Measurements from ENCODE around the gene EYA2.
"Not testable (repeated sequence)": the region's sequence is repeated elsewhere in the genome, so short reads cannot be mapped to it uniquely, and the experiment has no call there.

The EYA2 gene

DNA sequence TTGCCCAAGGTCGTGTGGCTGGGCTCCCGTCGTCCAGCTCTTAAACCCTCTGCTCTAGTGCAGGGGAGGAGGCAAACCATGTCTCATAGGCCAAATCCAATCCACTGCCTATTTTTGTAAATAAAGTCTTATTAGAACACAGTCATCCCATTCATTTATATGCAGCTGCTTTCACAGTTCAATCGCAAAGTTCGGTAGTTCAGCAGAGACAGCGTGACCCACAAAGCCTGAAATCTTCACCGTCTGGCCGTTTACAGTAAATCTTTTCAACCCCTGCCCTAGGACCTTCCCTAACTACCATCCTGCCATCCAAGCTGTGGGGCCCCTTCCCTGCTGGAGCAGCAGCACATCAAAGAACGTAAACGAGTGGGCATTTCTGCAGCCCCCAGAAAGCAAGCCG lies 65.9 kb downstream of the EYA2 start:
- H3K9me3 ChIP-seq, result no peaks in the 10 kb centered on the region
- in situ Hi-C loops (cut with MboI; ENCODE audit: low sequenced_read_pairs), result no loop called here
- no peak for DNase-seq (ENCODE audit: low spot score in 2 of 2)
- no peaks in the 10 kb centered on the region for H3K4me1 ChIP-seq
- no peaks in the 10 kb centered on the region for H3K36me3 ChIP-seq (replicated peaks)
- H3K27me3 ChIP-seq (ENCODE audit: low read depth), result no peaks in the 10 kb centered on the region
- no peak overlapping the region for H3K4me3 ChIP-seq

DNA sequence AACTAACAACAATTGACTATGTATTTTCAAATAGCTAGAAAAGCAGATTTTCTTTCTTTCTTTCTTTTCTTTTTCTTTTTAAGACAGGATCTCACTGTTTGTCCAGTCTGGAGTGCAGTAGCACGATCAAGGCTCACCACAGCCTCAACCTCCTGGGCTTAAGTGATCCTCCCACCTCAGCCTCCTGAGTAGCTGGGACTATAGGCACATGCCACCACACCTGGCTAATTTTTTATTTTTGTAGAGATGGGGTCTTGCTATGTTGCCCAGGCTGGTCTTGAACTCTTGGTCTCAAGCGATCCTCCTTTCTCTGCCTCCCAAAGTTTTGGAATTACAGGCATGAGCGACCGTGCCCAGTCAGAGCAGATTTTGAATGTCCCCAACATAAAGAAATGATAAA lies 67.3 kb downstream of the EYA2 start:
- H3K4me1 ChIP-seq; H3K4me3 ChIP-seq; in situ Hi-C loops (cut with MboI; ENCODE audit: low sequenced_read_pairs); H3K27me3 ChIP-seq (ENCODE audit: low read depth); H3K36me3 ChIP-seq (replicated peaks); DNase-seq (ENCODE audit: low spot score in 2 of 2); H3K9me3 ChIP-seq: not testable (repeated sequence)

DNA sequence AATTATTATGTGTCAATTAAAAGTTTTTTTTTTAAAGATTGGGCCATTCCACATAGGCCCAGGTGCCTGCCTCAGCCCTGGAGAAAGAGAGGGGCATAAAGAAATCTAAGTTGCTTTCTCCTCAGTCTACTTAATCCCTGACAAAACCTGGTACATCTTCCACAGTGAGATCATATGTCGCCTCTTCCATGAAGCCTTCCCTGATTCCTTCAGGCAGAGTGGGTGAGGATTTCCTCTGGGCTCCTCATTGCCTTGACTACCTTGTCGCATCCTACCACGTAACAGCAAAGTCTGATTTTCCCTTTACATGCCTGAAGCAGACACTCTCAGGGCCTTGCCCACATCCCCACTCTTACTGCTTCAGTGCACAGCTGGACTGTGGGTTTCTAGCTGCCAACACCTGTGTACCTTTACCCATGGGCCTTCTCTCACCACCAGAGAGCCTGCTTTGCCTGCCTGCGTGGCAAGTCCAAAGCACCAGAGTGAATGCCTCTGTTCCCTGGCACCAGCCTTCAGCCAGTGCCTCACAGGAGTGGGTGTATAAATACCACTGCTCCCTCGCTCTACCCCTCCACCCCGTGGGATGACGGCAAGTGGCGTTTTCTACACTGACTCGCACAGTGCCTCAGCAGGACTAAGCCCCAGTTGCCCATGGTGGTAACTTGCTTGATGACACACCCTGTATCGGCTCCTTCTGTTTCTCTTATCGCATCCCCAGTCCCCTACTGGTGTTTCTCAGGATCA lies 68.0 kb downstream of the EYA2 start:
- Histone ChIP-seq H3K36me3 (replicated peaks) (no peaks in the 10 kb centered on the region), H3K4me1 (no peaks in the 10 kb centered on the region), H3K4me3 (no peak overlapping the region), H3K9me3 (no peaks in the 10 kb centered on the region), H3K27me3 (ENCODE audit: low read depth) (peaks cover 5% of the 10 kb centered on the region; the same call in 1 of the 2 replicates)
- DNase-seq (ENCODE audit: low spot score in 2 of 2), result no peak
- in situ Hi-C loops (cut with MboI; ENCODE audit: low sequenced_read_pairs), result no loop called here

DNA sequence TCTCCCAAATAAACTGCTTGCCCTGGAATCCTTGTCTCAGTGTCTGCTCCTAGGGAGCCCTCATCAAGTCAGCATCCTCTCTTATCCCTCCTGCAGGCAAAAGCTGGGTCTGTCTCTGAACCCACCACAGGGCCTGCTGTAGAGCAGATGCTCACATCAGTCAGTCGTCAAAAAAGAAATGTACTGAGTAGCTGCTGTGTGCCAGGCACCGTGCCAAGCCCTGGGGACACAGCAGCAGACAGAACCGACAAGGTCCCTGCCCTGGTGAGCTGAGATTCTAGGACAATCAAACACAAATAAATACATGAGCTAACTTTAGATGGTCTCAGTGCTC lies 68.5 kb downstream of the EYA2 start:
- Histone ChIP-seq H3K27me3 (ENCODE audit: low read depth) (peaks cover 8% of the 10 kb centered on the region; the same call in 1 of the 2 replicates), H3K4me3 (no peak overlapping the region), H3K9me3 (no peaks in the 10 kb centered on the region), H3K36me3 (replicated peaks) (no peaks in the 10 kb centered on the region), H3K4me1 (no peaks in the 10 kb centered on the region)
- DNase-seq (ENCODE audit: low spot score in 2 of 2), result no peak
- in situ Hi-C loops (cut with MboI; ENCODE audit: low sequenced_read_pairs), result no loop called here

DNA sequence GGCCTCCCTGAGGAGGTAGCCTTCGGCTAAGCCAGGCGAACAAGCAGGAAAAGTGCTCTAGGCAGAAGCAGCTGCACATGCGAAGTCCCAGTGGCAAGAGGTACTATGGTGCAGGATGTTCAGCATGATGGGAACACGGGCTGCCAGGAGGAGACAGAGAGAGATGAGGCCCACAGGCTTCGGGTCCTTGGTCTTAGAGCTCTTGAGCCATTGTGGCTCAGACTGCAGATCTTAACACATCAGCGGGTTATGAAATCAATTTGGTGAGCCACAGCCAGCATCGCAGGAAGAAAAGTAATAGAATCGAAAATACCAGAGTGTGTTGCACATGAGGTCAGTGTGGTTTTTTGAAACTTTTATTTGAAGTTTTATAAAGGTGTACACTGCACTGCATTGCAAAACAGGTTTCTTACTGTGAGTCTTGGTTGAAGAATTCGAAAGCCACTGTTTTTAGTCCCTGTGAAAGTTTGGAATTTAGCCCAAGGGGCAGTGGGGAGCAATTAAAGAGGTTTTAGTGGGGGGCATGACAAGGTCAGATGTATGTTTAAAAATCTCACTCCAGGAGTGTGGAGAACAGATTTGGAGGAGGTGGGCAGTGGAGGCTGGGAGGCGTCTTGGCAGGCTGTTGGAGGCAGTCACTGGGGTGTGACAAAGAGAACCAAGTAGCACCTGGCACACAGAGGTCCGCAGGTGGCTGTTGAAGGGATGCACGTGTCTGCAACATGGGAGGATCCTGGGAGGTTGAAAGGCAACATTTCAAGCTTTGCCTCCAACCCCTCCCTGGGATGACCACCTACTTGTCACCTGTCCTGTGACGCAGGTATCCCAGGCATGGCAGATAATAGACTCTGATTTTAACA lies 69.3 kb downstream of the EYA2 start:
- H3K27me3 ChIP-seq (ENCODE audit: low read depth), result peaks cover 12% of the 10 kb centered on the region; the same call in 1 of the 2 replicates
- H3K4me3 ChIP-seq, result no peak overlapping the region
- no peaks in the 10 kb centered on the region for H3K4me1 ChIP-seq
- in situ Hi-C loops (cut with MboI; ENCODE audit: low sequenced_read_pairs), result no loop called here
- no peaks in the 10 kb centered on the region for H3K9me3 ChIP-seq
- DNase-seq (ENCODE audit: low spot score in 2 of 2), result no peak
- H3K36me3 ChIP-seq (replicated peaks), result no peaks in the 10 kb centered on the region

DNA sequence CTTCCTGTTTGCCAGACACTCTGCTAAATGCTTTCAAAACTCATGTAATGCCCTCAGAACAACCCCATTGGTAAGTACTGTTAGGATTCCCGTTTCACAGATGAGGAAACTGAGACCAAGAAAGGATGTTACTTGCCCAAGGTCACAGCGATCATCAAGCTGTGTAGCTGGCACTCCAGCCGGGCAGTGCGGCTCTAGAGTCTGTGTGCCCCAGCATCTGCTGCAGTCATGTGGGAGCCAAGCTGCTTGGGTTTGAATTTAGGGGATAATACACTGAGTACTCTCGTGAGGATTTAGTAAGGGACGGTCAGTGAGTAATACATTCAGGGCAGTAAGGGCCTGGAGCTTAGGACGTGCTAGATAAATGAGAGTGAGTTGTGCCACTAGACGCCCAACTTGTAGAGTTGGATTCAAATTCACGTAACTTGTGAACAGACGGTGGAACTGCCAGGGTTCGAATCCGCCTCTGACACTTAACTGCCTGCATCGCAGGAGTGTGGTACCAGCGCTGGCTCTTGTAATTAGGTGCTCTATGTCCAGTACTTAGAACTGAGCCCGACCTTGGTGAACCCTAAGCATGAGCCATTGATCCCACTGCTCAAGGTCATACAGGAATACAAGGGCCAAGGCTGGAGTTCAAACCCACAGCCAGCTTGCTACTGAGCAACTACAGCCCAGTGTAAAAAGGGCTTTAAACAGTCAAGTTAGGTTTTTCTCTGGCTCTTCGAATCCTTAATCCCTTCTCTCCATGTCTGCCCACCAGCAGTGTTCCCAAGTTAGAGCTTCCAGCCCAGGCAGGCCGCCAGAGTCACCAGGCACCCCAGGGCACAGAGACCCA lies 70.2 kb downstream of the EYA2 start:
- H3K36me3 ChIP-seq (replicated peaks), result no peaks in the 10 kb centered on the region
- peaks cover 12% of the 10 kb centered on the region; the same call in 1 of the 2 replicates for H3K27me3 ChIP-seq (ENCODE audit: low read depth)
- no peak for DNase-seq (ENCODE audit: low spot score in 2 of 2)
- H3K4me1 ChIP-seq, result no peaks in the 10 kb centered on the region
- H3K4me3 ChIP-seq, result no peak overlapping the region
- H3K9me3 ChIP-seq, result no peaks in the 10 kb centered on the region
- in situ Hi-C loops (cut with MboI; ENCODE audit: low sequenced_read_pairs), result no loop called here

DNA sequence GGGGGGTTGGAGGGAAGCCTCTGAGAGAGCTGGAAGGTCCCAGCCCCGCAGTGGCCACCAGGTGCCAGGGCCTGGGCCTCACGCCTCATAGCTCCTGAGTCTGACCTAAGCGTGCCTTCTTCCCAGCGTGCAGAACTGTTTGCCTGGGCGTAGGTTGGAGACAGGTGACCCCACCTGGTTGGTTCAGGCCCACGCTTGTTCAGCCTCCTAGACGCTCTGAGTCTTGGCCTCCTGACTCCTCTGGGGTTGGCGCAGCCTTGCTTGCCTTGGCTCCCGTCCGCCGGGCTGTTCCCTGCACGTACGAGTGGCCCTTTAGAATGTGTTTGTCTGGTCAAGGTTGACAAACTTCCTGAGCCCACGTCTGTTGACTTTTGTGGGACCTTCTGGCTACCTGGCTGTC lies 70.8 kb downstream of the EYA2 start:
- H3K27me3 ChIP-seq (ENCODE audit: low read depth), result peaks cover 12% of the 10 kb centered on the region; the same call in 1 of the 2 replicates
- no peaks in the 10 kb centered on the region for H3K4me1 ChIP-seq
- H3K36me3 ChIP-seq (replicated peaks), result no peaks in the 10 kb centered on the region
- in situ Hi-C loops (cut with MboI; ENCODE audit: low sequenced_read_pairs), result no loop called here
- no peak for DNase-seq (ENCODE audit: low spot score in 2 of 2)
- H3K9me3 ChIP-seq, result no peaks in the 10 kb centered on the region
- no peak overlapping the region for H3K4me3 ChIP-seq

DNA sequence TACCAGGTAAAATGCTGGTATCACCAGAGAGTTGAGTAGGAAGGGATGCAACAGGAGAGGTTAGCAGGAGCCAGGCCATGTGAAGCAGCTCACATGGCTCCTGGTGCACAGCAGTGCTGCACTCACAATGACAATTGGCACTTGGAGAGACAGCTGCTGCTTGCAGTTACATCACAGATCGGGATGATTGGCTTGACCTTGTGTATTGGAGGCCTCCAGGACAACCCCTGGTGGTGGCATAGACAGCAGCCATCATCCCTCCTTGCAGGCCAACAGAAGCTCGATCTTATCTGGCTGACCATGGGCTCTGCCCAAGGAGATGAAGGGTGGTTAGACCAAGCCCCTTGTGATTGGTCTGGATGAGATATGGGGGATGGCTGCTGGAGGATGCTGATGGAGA lies 73.0 kb downstream of the EYA2 start:
- Histone ChIP-seq H3K9me3 (no peaks in the 10 kb centered on the region), H3K4me3 (no peak overlapping the region), H3K4me1 (no peaks in the 10 kb centered on the region), H3K27me3 (ENCODE audit: low read depth) (peaks cover 12% of the 10 kb centered on the region; the same call in 1 of the 2 replicates), H3K36me3 (replicated peaks) (no peaks in the 10 kb centered on the region)
- DNase-seq (ENCODE audit: low spot score in 2 of 2), result no peak
- in situ Hi-C loops (cut with MboI; ENCODE audit: low sequenced_read_pairs), result no loop called here

DNA sequence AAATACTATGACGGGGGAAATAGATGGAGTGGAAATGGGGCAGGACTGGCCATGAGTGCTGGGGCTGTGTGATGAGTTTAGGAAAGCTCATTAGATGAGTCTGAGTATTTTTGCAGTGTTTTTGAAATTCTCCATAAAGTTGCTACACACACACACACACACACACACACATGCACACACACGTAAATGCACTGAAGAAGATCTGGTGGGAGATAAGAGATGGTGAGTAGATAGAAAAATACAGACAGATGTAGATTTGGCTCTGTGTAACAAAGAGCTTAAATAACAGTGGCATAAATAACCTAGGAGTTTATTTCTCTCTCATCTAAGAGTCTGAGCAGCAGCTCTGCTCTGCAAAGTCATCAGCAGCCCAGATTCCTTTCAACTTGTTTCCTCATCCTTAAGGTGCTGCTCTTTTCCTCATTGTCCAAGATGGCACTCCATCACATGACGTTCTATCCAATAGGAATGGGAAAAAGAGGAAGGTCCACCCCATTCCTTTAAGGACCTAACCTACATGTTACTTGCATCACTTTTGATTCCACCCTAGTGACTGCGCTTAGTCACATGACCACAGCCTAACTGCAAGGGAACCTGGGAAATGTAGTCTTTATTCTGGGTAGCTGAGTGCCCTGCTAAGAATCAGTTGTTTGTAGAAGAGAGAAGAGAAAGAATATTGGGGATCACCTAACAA lies 76.4 kb downstream of the EYA2 start:
- no peak overlapping the region for H3K4me3 ChIP-seq
- H3K36me3 ChIP-seq (replicated peaks), result no peaks in the 10 kb centered on the region
- peaks cover 15% of the 10 kb centered on the region; the same call in 1 of the 2 replicates for H3K27me3 ChIP-seq (ENCODE audit: low read depth)
- H3K9me3 ChIP-seq, result no peaks in the 10 kb centered on the region
- in situ Hi-C loops (cut with MboI; ENCODE audit: low sequenced_read_pairs), result no loop called here
- no peaks in the 10 kb centered on the region for H3K4me1 ChIP-seq
- DNase-seq (ENCODE audit: low spot score in 2 of 2), result peak; percentile 34 to 50

DNA sequence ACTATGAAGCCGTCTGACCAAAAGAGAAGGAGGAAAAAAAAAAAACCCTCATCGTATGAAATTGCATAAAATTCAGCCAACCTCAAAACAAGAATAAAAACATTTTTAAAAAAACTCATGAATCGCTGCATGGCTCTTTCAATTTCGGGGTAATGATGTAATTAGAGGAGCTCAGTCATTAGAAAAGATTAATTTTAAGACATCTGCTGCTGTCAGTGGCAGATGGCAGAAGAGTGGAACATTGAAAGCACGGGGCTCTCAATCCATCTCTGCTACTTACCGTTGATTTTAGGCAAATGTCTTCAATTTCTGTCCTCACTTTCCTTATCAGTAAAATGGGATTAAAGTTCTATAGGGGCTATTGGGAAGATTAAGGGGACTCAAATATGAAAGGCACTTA lies 79.1 kb downstream of the EYA2 start:
- Histone ChIP-seq H3K4me1 (no peaks in the 10 kb centered on the region), H3K4me3 (no peak overlapping the region), H3K9me3 (no peaks in the 10 kb centered on the region), H3K36me3 (replicated peaks) (no peaks in the 10 kb centered on the region), H3K27me3 (ENCODE audit: low read depth) (peaks cover 3% of the 10 kb centered on the region; the same call in 1 of the 2 replicates)
- DNase-seq (ENCODE audit: low spot score in 2 of 2), result no peak
- in situ Hi-C loops (cut with MboI; ENCODE audit: low sequenced_read_pairs), result no loop called here

DNA sequence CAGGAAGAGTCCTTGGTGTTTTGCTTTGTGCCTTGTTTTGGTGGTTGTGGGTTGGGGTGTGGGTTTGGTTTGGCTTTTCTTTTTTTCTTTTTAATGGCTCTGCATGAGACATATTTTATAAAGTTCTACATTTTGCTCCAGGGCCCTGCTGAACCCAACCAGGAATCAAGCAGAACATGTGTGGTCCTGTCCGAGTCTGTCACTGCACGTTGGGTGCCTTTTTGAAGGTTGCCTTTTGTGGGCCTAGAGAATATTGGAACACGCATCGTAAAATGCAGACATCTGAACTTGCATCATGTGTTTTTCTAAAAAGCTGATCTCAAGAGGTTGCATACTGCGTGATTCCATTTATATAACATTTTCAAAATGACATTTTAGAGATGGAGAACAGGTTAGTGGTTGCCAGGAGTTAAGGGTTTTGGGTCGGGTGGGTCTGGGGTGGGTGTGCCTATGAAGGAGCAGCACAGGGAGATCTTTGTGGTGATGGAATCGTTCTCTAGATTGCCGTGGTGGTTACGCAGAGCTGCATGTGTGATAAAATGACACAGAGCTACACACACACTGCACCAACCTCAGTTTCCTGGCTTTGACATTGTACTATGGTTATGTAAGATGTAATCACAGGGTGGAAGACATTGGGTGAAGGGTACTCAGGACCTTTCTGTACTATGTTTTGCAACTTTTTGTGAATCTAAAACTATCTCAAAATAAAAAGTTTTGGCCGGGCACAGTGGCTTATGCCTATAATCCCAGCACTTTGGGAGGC lies 80.2 kb downstream of the EYA2 start:
- no peak overlapping the region for H3K4me3 ChIP-seq
- no peaks in the 10 kb centered on the region for H3K4me1 ChIP-seq
- DNase-seq (ENCODE audit: low spot score in 2 of 2), result no peak
- in situ Hi-C loops (cut with MboI; ENCODE audit: low sequenced_read_pairs), result no loop called here
- H3K36me3 ChIP-seq (replicated peaks), result no peaks in the 10 kb centered on the region
- no peaks in the 10 kb centered on the region for H3K9me3 ChIP-seq
- peaks cover 3% of the 10 kb centered on the region; the same call in 1 of the 2 replicates for H3K27me3 ChIP-seq (ENCODE audit: low read depth)

DNA sequence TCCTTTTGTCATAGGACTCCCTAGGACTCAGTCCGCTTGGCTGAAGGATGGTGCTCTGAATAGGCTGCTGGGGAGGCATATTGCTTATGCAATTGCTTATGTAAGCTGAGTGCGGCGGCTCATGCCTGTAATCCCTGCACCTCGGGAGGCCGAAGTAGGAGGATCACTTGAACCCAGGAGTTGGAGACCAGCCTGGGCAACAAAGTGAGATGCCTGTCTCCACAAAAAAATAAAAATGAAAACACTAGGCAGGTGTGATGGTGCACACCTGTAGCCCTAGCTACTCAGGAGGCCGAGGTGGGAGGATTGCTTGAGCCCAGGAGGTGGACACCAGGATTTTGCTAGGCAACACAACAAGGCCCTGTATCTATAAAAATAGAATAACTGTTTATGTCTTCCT lies 81.3 kb downstream of the EYA2 start:
- no peak for DNase-seq (ENCODE audit: low spot score in 2 of 2)
- H3K36me3 ChIP-seq (replicated peaks), result no peaks in the 10 kb centered on the region
- no peaks in the 10 kb centered on the region for H3K4me1 ChIP-seq
- H3K4me3 ChIP-seq, result no peak overlapping the region
- no peaks in the 10 kb centered on the region for H3K9me3 ChIP-seq
- H3K27me3 ChIP-seq (ENCODE audit: low read depth), result peaks cover 3% of the 10 kb centered on the region; the same call in 1 of the 2 replicates
- in situ Hi-C loops (cut with MboI; ENCODE audit: low sequenced_read_pairs), result no loop called here

DNA sequence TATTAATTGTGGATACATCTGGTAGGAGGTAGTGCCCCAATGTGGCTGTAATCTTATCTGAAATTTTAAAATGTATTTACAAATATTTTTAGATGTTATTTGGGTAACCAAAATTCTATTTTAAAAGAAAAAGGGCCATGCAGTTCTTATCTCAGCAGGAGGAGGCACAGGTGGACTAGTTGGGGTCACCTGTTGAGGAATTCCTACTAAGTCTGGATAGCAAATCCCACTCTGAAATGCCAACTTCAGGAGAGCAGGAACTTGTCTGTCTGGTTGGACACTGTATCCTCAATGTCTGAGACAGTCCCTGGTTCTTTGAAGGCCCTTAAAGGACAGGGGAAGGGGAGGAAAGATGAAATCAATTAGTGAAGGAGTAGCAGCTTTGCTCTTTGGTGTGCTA lies 82.6 kb downstream of the EYA2 start:
- Histone ChIP-seq H3K9me3 (no peaks in the 10 kb centered on the region), H3K4me3 (no peak overlapping the region), H3K36me3 (replicated peaks) (no peaks in the 10 kb centered on the region), H3K27me3 (ENCODE audit: low read depth) (peaks cover 3% of the 10 kb centered on the region; the same call in 1 of the 2 replicates), H3K4me1 (no peaks in the 10 kb centered on the region)
- in situ Hi-C loops (cut with MboI; ENCODE audit: low sequenced_read_pairs), result no loop called here
- DNase-seq (ENCODE audit: low spot score in 2 of 2), result no peak
